OCI-LY3 (cell line): ENCODE data around the gene PPHLN1.
"Not testable (repeated sequence)": the region's sequence is repeated elsewhere in the genome, so short reads cannot be mapped to it uniquely, and the experiment has no call there.

Experiments
- H2AFZ ChIP-seq: fragments of 200-600, 300-600 bp; shearing (Covaris generic); 2 replicates; pipeline ENCODE4 v1.6.0; 2014; ENCODE audit warnings: antibody characterized with exemption, low read depth, low read length
- H3K27ac ChIP-seq: fragments of 200-600, 300-600 bp; sonication (generic); 2 replicates; pipeline ENCODE4 v1.5.1; 2014; ENCODE audit warnings: mild to moderate bottlenecking, low read length, moderate library complexity, mixed read lengths
- H3K27me3 ChIP-seq: fragments of 200-600, 300-600 bp; sonication (generic); 2 replicates; pipeline ENCODE4 v1.6.1; 2014; ENCODE audit warnings: low read depth, low read length, mixed read lengths
- H3K36me3 ChIP-seq: fragments of 200-600, 300-600 bp; sonication (generic); replicated peaks from 2 replicates; pipeline ENCODE3; 2014; ENCODE audit warnings: low read depth, low read length, mixed read lengths
- H3K4me1 ChIP-seq: fragments of 300-600, 200-600 bp; sonication (generic); 2 replicates; pipeline ENCODE4 v1.6.1; 2014; ENCODE audit warnings: low read length, mixed read lengths
- H3K4me2 ChIP-seq: fragments of 200-600, 300-600 bp; sonication (generic); 2 replicates; pipeline ENCODE4 v1.6.1; 2014; ENCODE audit warnings: low read length, mixed read lengths
- H3K4me3 ChIP-seq: fragments of 300-600, 200-600 bp; sonication (generic); 2 replicates; pipeline ENCODE4 v1.5.1; 2014; ENCODE audit warnings: antibody characterized with exemption, mild to moderate bottlenecking, low read length, moderate library complexity
- H3K79me2 ChIP-seq: fragments of 300-600, 200-600 bp; shearing (Covaris generic); 2 replicates; pipeline ENCODE4 v1.6.1; 2014; ENCODE audit warnings: mild to moderate bottlenecking, low read length, mixed read lengths
- H3K9ac ChIP-seq: fragments of 300-600, 200-600 bp; shearing (Covaris generic); 2 replicates; pipeline ENCODE4 v1.6.0; 2014; ENCODE audit warnings: mild to moderate bottlenecking, low read length, moderate library complexity
- H3K9me3 ChIP-seq: fragments of 200-600, 300-600 bp; shearing (Covaris generic); 2 replicates; pipeline ENCODE4 v1.6.1; 2014; ENCODE audit warnings: low read length, mixed read lengths; ENCODE audit not compliant: insufficient read depth
- H4K20me1 ChIP-seq: fragments of 200-600, 300-600 bp; sonication (generic); 2 replicates; pipeline ENCODE4 v1.6.1; 2016; ENCODE audit warnings: low read length, mixed read lengths; ENCODE audit not compliant: insufficient read depth
- EZH2phosphoT487 ChIP-seq: fragments of 200-600 bp; shearing (Covaris generic); IDR thresholded peaks from 2 replicates; pipeline ENCODE4 v1.6.1; 2018; ENCODE audit warnings: antibody characterized with exemption, mixed run types, low read depth
- TF ChIP-seq, protein P1 (sequence below): fragments of 200-600, 300-600 bp; sonication (generic); IDR thresholded peaks from 2 replicates; pipeline ENCODE4 v1.5.1; 2014; ENCODE audit warnings: antibody characterized with exemption, low read length, low read depth

The PPHLN1 gene

DNA sequence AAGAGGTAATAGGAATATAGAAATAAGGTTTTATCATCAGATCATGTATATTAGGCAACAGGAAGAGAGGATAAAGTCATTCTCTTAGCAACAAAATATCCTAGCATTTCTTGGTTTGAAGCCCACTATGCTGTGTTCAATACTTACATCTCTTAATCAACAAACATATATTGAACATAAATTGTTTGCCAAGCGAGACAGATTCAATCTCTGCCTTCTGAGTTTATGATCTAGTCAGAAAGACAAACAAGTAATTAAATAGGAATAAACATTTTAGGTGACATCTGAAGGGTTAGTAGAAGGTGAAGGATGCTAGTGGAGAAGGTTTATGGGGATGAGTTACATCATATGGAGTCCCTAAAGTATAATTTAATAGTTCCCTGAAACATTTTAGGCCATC, 54.8 kb downstream of the PPHLN1 start:
- H4K20me1 ChIP-seq = 0 out of 2 replicates have a peak, but pooled peaks cover 4% of the 10 kb centered on the region
- no peaks in the 10 kb centered on the region for H3K4me1 ChIP-seq
- H3K36me3 ChIP-seq = peaks cover 45% of the 10 kb centered on the region
- H3K4me2 ChIP-seq = no peak overlapping the region
- H3K79me2 ChIP-seq = no peaks in the 10 kb centered on the region
- H3K9ac ChIP-seq = no peak overlapping the region
- no peaks in the 10 kb centered on the region for H3K27me3 ChIP-seq
- no peak overlapping the region for H3K27ac ChIP-seq
- no peak for TF ChIP-seq EZH2phosphoT487
- TF ChIP-seq, protein P1, sequence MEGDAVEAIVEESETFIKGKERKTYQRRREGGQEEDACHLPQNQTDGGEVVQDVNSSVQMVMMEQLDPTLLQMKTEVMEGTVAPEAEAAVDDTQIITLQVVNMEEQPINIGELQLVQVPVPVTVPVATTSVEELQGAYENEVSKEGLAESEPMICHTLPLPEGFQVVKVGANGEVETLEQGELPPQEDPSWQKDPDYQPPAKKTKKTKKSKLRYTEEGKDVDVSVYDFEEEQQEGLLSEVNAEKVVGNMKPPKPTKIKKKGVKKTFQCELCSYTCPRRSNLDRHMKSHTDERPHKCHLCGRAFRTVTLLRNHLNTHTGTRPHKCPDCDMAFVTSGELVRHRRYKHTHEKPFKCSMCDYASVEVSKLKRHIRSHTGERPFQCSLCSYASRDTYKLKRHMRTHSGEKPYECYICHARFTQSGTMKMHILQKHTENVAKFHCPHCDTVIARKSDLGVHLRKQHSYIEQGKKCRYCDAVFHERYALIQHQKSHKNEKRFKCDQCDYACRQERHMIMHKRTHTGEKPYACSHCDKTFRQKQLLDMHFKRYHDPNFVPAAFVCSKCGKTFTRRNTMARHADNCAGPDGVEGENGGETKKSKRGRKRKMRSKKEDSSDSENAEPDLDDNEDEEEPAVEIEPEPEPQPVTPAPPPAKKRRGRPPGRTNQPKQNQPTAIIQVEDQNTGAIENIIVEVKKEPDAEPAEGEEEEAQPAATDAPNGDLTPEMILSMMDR = no peak
- H3K9me3 ChIP-seq = no peaks in the 10 kb centered on the region
- H3K4me3 ChIP-seq = no peak overlapping the region
- H2AFZ ChIP-seq = no peak overlapping the region

DNA sequence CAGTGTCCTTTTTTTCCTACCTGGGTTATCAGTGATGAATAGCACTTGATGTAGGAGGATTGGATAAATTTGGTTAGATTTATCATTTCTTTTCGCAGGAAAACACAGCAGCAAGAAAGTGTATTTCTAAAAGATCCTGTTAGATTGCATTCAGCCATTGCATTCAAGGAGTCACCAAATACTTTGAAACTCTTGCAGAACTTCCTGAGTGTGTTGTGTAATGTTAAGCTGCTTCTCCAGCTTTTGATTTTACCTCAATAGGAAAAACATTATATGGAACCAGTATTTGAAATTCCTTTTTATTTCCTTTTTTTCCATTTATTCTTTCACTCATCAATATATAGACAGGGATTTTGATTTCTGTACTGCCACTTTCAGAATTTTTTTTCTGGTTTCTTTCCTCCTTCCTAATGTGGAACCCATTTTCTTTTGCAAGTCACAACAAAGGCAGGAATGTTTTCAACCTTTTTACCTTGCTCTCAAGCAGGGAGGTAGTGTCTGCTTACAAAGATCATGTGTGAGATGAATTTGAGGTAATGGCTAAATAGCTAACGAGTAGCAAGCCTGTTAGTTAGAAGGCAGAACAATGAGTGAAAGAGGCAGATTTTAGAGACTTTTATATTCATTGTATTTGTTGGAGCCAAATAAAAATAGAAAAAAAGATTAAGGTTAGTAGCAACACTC, 56.2 kb downstream of the PPHLN1 start:
- no peaks in the 10 kb centered on the region for H3K27me3 ChIP-seq
- no peak overlapping the region for H3K27ac ChIP-seq
- H3K4me3 ChIP-seq = no peak overlapping the region
- H3K9ac ChIP-seq = no peak overlapping the region
- H3K4me1 ChIP-seq = no peaks in the 10 kb centered on the region
- TF ChIP-seq, protein P1 = no peak
- no peak for TF ChIP-seq EZH2phosphoT487
- H3K79me2 ChIP-seq = no peaks in the 10 kb centered on the region
- H3K36me3 ChIP-seq = peaks cover 35% of the 10 kb centered on the region
- no peak overlapping the region for H3K4me2 ChIP-seq
- H4K20me1 ChIP-seq = 0 out of 2 replicates have a peak, but pooled peaks cover 4% of the 10 kb centered on the region
- no peak overlapping the region for H2AFZ ChIP-seq
- H3K9me3 ChIP-seq = no peaks in the 10 kb centered on the region

DNA sequence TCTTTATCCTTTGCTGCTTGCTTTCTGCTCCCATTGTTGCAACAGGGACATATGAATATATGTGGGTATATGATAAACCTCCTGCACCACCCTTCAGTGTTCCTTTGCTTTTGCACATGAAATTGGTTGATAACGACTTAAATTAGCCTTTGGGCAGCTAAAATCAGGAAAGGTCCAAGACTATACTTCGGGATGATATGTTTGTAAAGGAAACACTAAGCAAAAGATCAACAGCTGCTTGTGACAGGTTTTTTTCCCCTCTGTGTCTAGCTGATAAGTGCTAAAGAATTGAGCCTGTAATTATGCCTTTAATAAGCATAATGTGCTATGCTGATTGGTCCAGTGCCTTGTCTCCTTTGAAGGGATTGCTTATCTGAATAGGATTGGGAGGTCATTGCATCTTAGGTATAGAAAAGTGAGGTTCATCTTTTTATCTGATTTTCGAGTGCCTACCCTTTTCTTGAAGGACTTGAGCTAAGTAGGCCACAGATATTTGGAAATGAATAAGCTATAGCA, 59.4 kb downstream of the PPHLN1 start:
- Histone ChIP-seq H3K9me3 (no peaks in the 10 kb centered on the region), H3K4me3 (no peak overlapping the region), H3K27ac (no peak overlapping the region), H3K4me1 (no peaks in the 10 kb centered on the region), H3K79me2 (no peaks in the 10 kb centered on the region), H4K20me1 (0 out of 2 replicates have a peak, but pooled peaks cover 4% of the 10 kb centered on the region), H3K9ac (no peak overlapping the region), H3K27me3 (no peaks in the 10 kb centered on the region), H3K36me3 (peaks cover 34% of the 10 kb centered on the region), H2AFZ (no peak overlapping the region), H3K4me2 (no peak overlapping the region)
- no peak for TF ChIP-seq EZH2phosphoT487
- TF ChIP-seq, protein P1 = no peak

DNA sequence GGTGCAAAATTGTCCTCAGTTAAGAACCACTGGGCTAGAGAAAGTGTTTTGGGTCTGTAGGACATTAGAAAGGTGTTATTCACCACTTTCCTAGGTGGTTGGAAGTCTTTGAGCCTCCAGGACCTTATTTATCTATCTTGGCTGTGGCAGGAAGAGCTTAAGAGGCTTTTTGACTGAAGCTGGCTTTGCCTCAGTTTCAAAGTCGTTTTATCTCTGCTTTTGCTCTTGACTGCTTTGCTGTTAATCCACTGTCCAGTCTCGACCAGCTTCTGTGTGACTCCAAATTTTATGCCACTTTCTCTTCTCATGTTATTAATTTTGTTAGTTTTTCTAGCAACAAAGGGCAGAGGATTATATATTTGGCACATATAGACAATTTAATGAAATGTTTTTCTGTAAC, 60.3 kb downstream of the PPHLN1 start:
- Histone ChIP-seq H3K79me2 (no peaks in the 10 kb centered on the region), H3K4me3 (no peak overlapping the region), H3K9ac (no peak overlapping the region), H3K36me3 (peaks cover 27% of the 10 kb centered on the region), H4K20me1 (0 out of 2 replicates have a peak, but pooled peaks cover 4% of the 10 kb centered on the region), H3K9me3 (no peaks in the 10 kb centered on the region), H3K4me1 (no peaks in the 10 kb centered on the region), H3K27ac (no peak overlapping the region), H3K27me3 (no peaks in the 10 kb centered on the region), H3K4me2 (no peak overlapping the region), H2AFZ (no peak overlapping the region)
- no peak for TF ChIP-seq EZH2phosphoT487
- TF ChIP-seq, protein P1 = no peak

DNA sequence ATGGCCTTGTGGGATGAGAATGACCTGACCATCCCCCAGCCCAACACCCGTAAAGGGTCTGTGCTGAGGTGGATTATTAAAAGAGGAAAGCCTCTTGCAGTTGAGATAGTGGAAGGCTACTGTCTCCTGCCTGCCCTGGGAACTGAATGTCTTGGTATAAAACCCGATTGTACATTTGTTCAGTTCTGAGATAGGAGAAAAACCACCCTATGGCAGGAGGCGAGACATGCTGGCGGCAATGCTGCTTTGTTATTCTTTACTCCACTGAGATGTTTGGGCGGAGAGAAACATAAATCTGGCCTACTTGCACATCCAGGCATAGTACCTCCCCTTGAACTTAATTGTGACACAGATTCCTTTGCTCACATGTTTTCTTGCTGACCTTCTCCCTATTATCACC, 62.1 kb downstream of the PPHLN1 start:
- not testable (repeated sequence) for H3K27ac ChIP-seq, H3K9me3 ChIP-seq, H3K9ac ChIP-seq, H4K20me1 ChIP-seq, H2AFZ ChIP-seq, H3K4me2 ChIP-seq, H3K4me1 ChIP-seq, H3K4me3 ChIP-seq, H3K79me2 ChIP-seq, H3K27me3 ChIP-seq
- peaks cover 16% of the 10 kb centered on the region for H3K36me3 ChIP-seq
